GM18861 (cell line): ENCODE data around the gene ZNF665.
A peak's percentile ranks its signal among the peaks of the same experiment; 100 is the strongest.
"Not testable (repeated sequence)": the region's sequence is repeated elsewhere in the genome, so short reads cannot be mapped to it uniquely, and the experiment has no call there.

Source experiments
- ATAC-seq: cut with Tn5 transposase; IDR thresholded peaks from one replicate; pipeline ENCODE4 v1.9.1; 2021; ENCODE audit not compliant: unreplicated experiment

Gene ZNF665

GRCh38 chr19:53192771-53193534 is at the start of gene ZNF665:
Gene ZNF665 (minus strand): TSS chr19:53193358. CDS start chr19:53182898, 10,460 bp downstream.
- ATAC-seq: no peak

- ATAC-seq: no peak
Measured at GRCh38 chr19:53237114-53237777, 44.1 kb upstream of the ZNF665 start.

- no peak for ATAC-seq
Measured at GRCh38 chr19:53224606-53225005, 31.4 kb upstream of the ZNF665 start.

GRCh38 chr19:53222716-53223115 is 29.6 kb upstream of the ZNF665 start:
- not testable (repeated sequence) for ATAC-seq

- no peak for ATAC-seq
Measured at GRCh38 chr19:53212703-53213320, 19.7 kb upstream of the ZNF665 start.

GRCh38 chr19:53211554-53211953 is 18.4 kb upstream of the ZNF665 start:
- ATAC-seq: not testable (repeated sequence)

- no peak for ATAC-seq
Measured at GRCh38 chr19:53196777-53197396, 3.7 kb upstream of the ZNF665 start.

- peak; percentile 51 for ATAC-seq
Measured at GRCh38 chr19:53195265-53195903, 2.2 kb upstream of the ZNF665 start.

GRCh38 chr19:53193535-53194222 is 521 bp upstream of the ZNF665 start:
- ATAC-seq: no peak

- no peak for ATAC-seq
Measured at GRCh38 chr19:53190253-53190652, 2.9 kb downstream of the ZNF665 start.

GRCh38 chr19:53189691-53190198 is 3.4 kb downstream of the ZNF665 start:
- ATAC-seq: not testable (repeated sequence)

GRCh38 chr19:53185155-53185882 is 7.8 kb downstream of the ZNF665 start:
- not testable (repeated sequence) for ATAC-seq

GRCh38 chr19:53183146-53183764 is 9.9 kb downstream of the ZNF665 start:
- ATAC-seq: no peak

GRCh38 chr19:53182202-53182601 is 11.0 kb downstream of the ZNF665 start:
- no peak for ATAC-seq

- ATAC-seq: no peak
Measured at GRCh38 chr19:53177986-53178385, 15.2 kb downstream of the ZNF665 start.

- ATAC-seq: no peak
Measured at GRCh38 chr19:53172889-53173288, 20.3 kb downstream of the ZNF665 start.

GRCh38 chr19:53165691-53166091 is 27.5 kb downstream of the ZNF665 start:
- no peak for ATAC-seq

- ATAC-seq: no peak
Measured at GRCh38 chr19:53161123-53161522, 32.0 kb downstream of the ZNF665 start.

GRCh38 chr19:53160350-53160749 is 32.8 kb downstream of the ZNF665 start:
- no peak for ATAC-seq
